ENCODE measurements around the gene SPAG6. TPM values are rescaled to one million over a fixed set of nuclear protein-coding genes. Genes with fewer than 3 reads are reported as not detected.

SPAG6 gene
- total and polyA plus RNA-seq, 9 of the 15 experiments (the other 6 are each of a cell fraction or from before 2014, with no cell fraction given), result 3.5 to 23.1 (median 11.8) TPM

GRCh38 chr10:22321156-22321923 lies 24.0 kb upstream of the SPAG6 start (continued):
- TF ChIP-seq MLLT1 (IDR thresholded peaks at IDR 0.05) (peak in 1 of 2 experiments; percentile 80; a peak in 2 of 4 replicates), ZFX (CRISPR knock-in tag; IDR thresholded peaks at IDR 0.05) (peak; percentile 87), SNAPC5 (CRISPR knock-in tag; IDR thresholded peaks at IDR 0.05) (no peak), MAFK (IDR thresholded peaks at IDR 0.05; ENCODE audit: low read length) (no peak), RBM25 (IDR thresholded peaks at IDR 0.05; ENCODE audit: low read depth, low read length, severe bottlenecking) (peak; percentile 99), KLF16 (IDR thresholded peaks at IDR 0.05) (peak; percentile 17; the same call in 1 of the 2 replicates), ZNF445 (CRISPR knock-in tag; IDR thresholded peaks at IDR 0.05; ENCODE audit: low read depth) (no peak), ZBTB8A (IDR thresholded peaks at IDR 0.05; ENCODE audit: partially characterized antibody) (no peak), SIN3A (IDR thresholded peaks at IDR 0.05; ENCODE audit: borderline replicate concordance in 2 of 2, control insufficient read depth in 1 of 2, low read depth in 2 of 2, low read length in 2 of 2) (peak; percentile 66 to 73; a peak in 3 of 4 replicates), PHF8 (IDR thresholded peaks at IDR 0.05; ENCODE audit: borderline replicate concordance, low read length) (peak; percentile 53; the same call in 1 of the 2 replicates), PCBP2 (IDR thresholded peaks at IDR 0.05; ENCODE audit: low read depth, low read length, poor library complexity, severe bottlenecking) (peak; percentile 51), ZNF785 (CRISPR knock-in tag; IDR thresholded peaks at IDR 0.05) (no peak), GTF3C2 (IDR thresholded peaks at IDR 0.05; ENCODE audit: borderline replicate concordance, extremely low read depth, insufficient read length) (no peak)
